HG03521 (cell line): Measurements from ENCODE around the gene USP49.
"Not testable (repeated sequence)": the region's sequence is repeated elsewhere in the genome, so short reads cannot be mapped to it uniquely, and the experiment has no call there.

Source experiments
- ATAC-seq: cut with Tn5 transposase; IDR thresholded peaks from one replicate; pipeline ENCODE4 v1.9.1; 2021; ENCODE audit warnings: mild to moderate bottlenecking, moderate library complexity; ENCODE audit not compliant: unreplicated experiment

The USP49 gene

GRCh38 chr6:41783106-41783780 lies 111.9 kb downstream of the USP49 start:
- ATAC-seq: no peak

- no peak for ATAC-seq
Observed at GRCh38 chr6:41781366-41781730, 113.8 kb downstream of the USP49 start.

GRCh38 chr6:41780551-41781365 lies 114.4 kb downstream of the USP49 start, which contains the start of gene PRICKLE4:
TSS of gene PRICKLE4 (plus strand) at chr6:41780782. CDS start at chr6:41783474, 2,692 bp downstream.
- no peak for ATAC-seq

GRCh38 chr6:41779788-41780550 lies 115.2 kb downstream of the USP49 start, which contains the start of gene FRS3:
TSS of gene FRS3 (minus strand) at chr6:41779900. CDS start at chr6:41776987, 2,913 bp downstream.
- ATAC-seq: peak; percentile 88

- peak; percentile 11 for ATAC-seq
Observed at GRCh38 chr6:41779336-41779735, 115.8 kb downstream of the USP49 start.

GRCh38 chr6:41778895-41779294 lies 116.3 kb downstream of the USP49 start:
- no peak for ATAC-seq

GRCh38 chr6:41777551-41778285 lies 117.5 kb downstream of the USP49 start:
- ATAC-seq: no peak

GRCh38 chr6:41775293-41775882 lies 119.8 kb downstream of the USP49 start:
- no peak for ATAC-seq

- ATAC-seq: no peak
Observed at GRCh38 chr6:41774841-41775240, 120.3 kb downstream of the USP49 start.

- no peak for ATAC-seq
Observed at GRCh38 chr6:41771058-41771983, 123.9 kb downstream of the USP49 start.

- ATAC-seq: no peak
Observed at GRCh38 chr6:41770381-41771057, 124.7 kb downstream of the USP49 start.

GRCh38 chr6:41769376-41769775 lies 125.8 kb downstream of the USP49 start:
- no peak for ATAC-seq

GRCh38 chr6:41768545-41769308 lies 126.4 kb downstream of the USP49 start:
- ATAC-seq: no peak

- ATAC-seq: no peak
Observed at GRCh38 chr6:41767112-41767833, 127.9 kb downstream of the USP49 start.

- not testable (repeated sequence) for ATAC-seq
Observed at GRCh38 chr6:41766043-41766664, 129.0 kb downstream of the USP49 start.

GRCh38 chr6:41763470-41763869 lies 131.7 kb downstream of the USP49 start:
- no peak for ATAC-seq
